ENCODE data around the gene GALNT15.

Gene GALNT15

GRCh38 chr3:16266714-16267113 is 92.2 kb downstream of the GALNT15 start:
- no peak for TF ChIP-seq CTCF (IDR thresholded peaks at IDR 0.05)

GRCh38 chr3:16270855-16271254 is 96.4 kb downstream of the GALNT15 start:
- Mint-ChIP-seq H3K36me3 (ENCODE audit: low read depth) (peaks cover 27% of the 10 kb centered on the region), H3K27me3 (ENCODE audit: low read depth, poor library complexity) (no peaks in the 10 kb centered on the region), H3K4me1 (peaks cover 22% of the 10 kb centered on the region), H3K9me3 (no peaks in the 10 kb centered on the region), H3K4me3 (no peak overlapping the region), H3K27ac (no peak overlapping the region)
- DNase-seq, result no peak
- no peak for TF ChIP-seq CTCF (IDR thresholded peaks at IDR 0.05)

More at GRCh38 chr3:16266714-16267113, 92.2 kb downstream of the GALNT15 start:
- peak overlapping the region; percentile 98 for H3K4me3 Mint-ChIP-seq
- no peaks in the 10 kb centered on the region for H3K27me3 Mint-ChIP-seq (ENCODE audit: low read depth, poor library complexity)
- no peak overlapping the region for H3K27ac Mint-ChIP-seq
- no peaks in the 10 kb centered on the region for H3K9me3 Mint-ChIP-seq
- peaks cover 37% of the 10 kb centered on the region for H3K4me1 Mint-ChIP-seq
- H3K36me3 Mint-ChIP-seq (ENCODE audit: low read depth), result peaks cover 15% of the 10 kb centered on the region
- no peak for DNase-seq

GRCh38 chr3:16272588-16272987 is 98.1 kb downstream of the GALNT15 start:
- Mint-ChIP-seq H3K27ac (no peak overlapping the region), H3K9me3 (no peaks in the 10 kb centered on the region), H3K27me3 (ENCODE audit: low read depth, poor library complexity) (no peaks in the 10 kb centered on the region), H3K36me3 (ENCODE audit: low read depth) (peaks cover 32% of the 10 kb centered on the region), H3K4me1 (peaks cover 4% of the 10 kb centered on the region), H3K4me3 (no peak overlapping the region)
- DNase-seq, result no peak
- no peak for TF ChIP-seq CTCF (IDR thresholded peaks at IDR 0.05)

GRCh38 chr3:16273867-16274266 is 99.4 kb downstream of the GALNT15 start:
- DNase-seq, result no peak
- no peaks in the 10 kb centered on the region for H3K4me1 Mint-ChIP-seq
- H3K27me3 Mint-ChIP-seq (ENCODE audit: low read depth, poor library complexity), result no peaks in the 10 kb centered on the region
- H3K27ac Mint-ChIP-seq, result no peak overlapping the region
- H3K4me3 Mint-ChIP-seq, result no peak overlapping the region
- peaks cover 34% of the 10 kb centered on the region for H3K36me3 Mint-ChIP-seq (ENCODE audit: low read depth)
- no peaks in the 10 kb centered on the region for H3K9me3 Mint-ChIP-seq
- no peak for TF ChIP-seq CTCF (IDR thresholded peaks at IDR 0.05)

- Mint-ChIP-seq H3K9me3 (no peaks in the 10 kb centered on the region), H3K4me1 (no peaks in the 10 kb centered on the region), H3K4me3 (no peak overlapping the region), H3K36me3 (ENCODE audit: low read depth) (peaks cover 18% of the 10 kb centered on the region), H3K27me3 (ENCODE audit: low read depth, poor library complexity) (no peaks in the 10 kb centered on the region), H3K27ac (no peak overlapping the region)
- TF ChIP-seq CTCF (IDR thresholded peaks at IDR 0.05), result no peak
- no peak for DNase-seq
Observed at GRCh38 chr3:16277471-16277870, 103.0 kb downstream of the GALNT15 start.

- Mint-ChIP-seq H3K4me1 (no peaks in the 10 kb centered on the region), H3K27ac (no peak overlapping the region), H3K27me3 (ENCODE audit: low read depth, poor library complexity) (no peaks in the 10 kb centered on the region), H3K9me3 (no peaks in the 10 kb centered on the region), H3K4me3 (no peak overlapping the region), H3K36me3 (ENCODE audit: low read depth) (peaks cover 24% of the 10 kb centered on the region)
- no peak for DNase-seq
- no peak for TF ChIP-seq CTCF (IDR thresholded peaks at IDR 0.05)
Observed at GRCh38 chr3:16279010-16279801, 104.7 kb downstream of the GALNT15 start.
